Stimulated activated CD8-positive, alpha-beta memory T cell treated with anti-CD3 and anti-CD28 coated beads, Interleukin-4, amount 100 ng/mL, for 24 hours (primary cell): Measurements from ENCODE around the gene TPM2.

Experiments
- DNase-seq: peaks from one replicate; pipeline ENCODE4 v3.0.0-alpha.2; 2020; ENCODE audit warnings: low read depth

Gene TPM2

GRCh38 chr9:35696520-35697215 lies 6.9 kb upstream of the TPM2 start:
- peak; percentile 25 for DNase-seq

DNA sequence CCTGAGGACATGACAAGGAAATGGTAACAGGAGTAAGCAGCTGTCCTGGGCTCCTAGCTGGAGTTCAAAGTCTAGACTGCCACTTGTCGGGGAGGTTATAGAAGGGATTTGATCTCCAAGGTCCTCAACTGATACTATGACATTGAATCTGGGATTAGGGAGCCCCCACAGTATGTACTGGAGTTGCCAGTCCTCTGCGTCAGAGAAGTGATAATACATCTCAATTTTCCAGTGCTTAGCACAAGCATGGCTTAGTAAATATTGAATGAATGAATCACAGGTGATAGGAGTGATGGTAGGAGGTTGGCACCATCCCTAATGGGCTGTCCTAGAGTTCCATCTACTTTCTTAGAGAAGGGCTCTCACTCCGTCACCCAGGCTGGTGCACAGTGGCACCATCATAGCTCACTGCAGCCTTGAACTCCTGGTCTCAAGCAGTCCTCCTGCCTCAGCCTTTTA lies 6.2 kb upstream of the TPM2 start:
- no peak for DNase-seq

- DNase-seq: no peak
These were observed 2.1 kb upstream of the TPM2 start for GRCh38 chr9:35691757-35692301.

DNA sequence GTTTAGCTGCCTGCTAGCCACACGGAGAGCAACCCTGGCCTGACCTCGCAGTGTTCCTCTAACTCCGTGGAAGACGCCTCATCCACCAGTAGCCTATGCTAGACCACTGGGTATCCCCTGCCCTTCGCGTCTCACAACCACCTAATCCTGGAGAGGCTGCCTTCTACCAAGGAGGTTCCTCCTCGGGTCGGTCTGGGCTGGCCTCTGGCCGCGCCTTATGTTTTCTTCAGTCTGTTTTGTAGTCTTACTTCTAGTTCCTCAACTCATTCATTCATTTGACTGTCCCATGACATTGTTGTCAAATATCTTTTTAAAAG lies 1.6 kb upstream of the TPM2 start:
- DNase-seq: no peak

DNA sequence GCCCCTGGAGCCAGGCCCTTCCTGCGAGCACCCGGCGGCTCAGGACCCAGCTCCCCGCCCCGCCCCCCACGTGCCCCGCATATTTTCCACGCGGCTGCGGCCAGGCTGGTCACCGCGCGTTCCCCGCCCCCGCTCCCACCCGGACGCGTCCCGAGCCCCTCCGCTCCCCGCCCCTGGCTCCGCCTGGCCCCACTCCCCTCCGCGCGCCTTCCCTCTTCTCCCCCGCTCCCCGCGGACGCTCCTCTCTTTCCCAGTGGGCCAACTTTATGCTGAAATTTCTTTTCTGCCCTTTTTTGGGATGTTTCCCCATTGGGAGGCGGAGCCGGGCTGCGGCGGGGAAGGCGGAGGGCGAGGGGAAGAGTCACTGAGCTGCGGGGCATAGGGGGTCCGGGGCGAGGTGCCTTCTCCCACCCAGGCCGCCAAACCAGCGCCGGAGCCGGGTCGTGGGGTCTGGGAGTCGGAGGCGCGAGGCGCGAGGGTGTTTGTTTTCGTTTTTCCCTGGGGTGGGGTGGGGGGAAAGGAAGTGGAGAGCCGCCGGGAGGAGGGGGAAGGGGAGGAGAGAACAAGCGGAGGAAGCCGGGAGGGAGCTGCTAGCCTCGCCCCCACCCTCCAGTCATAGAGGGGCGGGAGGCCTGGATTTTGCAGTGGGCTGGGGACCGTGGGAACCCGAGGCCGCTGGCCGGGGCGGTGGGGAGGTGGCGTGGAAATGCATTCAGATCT lies 1.0 kb upstream of the TPM2 start:
- DNase-seq: peak; percentile 14

DNA sequence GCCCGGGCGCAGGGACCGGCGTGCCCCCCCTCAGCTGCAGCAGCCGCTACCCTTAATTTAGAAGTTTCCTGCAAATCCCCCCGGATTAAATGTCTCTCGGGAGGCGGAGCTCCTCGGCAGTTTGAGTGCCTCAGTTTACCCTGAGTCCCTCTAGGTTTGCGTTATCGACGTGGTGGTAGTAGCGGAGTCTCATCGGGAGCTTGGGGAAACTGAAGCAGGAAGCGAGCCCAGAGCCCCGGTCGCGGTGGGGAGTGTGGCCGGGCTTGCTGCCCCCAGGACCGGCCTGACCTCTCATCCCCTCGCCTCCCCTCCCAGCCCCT lies 529 bp upstream of the TPM2 start:
- DNase-seq: no peak

DNA sequence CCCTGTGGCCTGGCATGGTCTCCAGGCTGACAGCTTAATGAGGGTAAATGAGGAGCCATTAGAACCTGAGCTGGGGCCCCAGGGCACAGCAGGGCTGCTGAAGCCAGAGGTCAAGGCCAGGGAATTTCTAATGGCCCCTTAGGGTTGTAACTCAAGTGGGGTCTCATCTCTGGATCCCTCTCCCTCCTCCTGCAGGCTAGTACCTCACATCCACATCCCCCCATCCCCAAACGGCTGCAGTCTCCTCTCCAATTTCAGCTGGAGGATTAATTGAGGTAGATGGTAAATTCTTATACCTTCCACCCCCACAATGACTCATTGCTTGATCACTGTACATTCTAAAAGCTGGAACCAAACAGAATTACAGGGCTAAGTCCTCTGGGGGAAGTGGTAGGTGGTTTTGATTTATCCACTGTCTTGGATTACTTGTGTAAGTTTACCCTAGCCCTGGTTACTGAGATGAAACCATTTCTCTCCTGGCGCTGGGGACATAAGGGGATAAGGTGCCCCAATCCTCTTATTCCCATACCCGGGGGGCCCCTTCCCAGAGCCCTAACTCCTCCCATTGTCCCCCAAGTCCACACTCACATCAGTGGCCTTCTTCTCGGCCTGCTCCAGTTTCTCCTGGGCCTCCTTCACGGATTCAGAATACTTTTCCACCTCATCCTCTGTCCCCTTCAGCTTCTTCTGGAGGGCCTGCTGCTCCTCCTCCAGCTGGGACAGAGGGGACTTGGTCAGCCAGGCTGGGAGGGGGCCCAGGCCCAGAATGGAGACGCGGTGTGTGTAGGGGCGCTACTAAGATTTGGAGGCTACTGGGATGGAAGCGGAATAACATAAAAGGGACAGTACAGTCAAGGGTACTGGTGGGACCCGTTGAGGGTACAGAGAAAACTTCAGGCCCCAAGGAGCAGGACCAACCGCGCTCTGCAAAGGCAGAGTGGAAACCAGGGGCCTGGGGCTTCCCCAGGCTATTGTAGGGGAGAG lies 875 bp downstream of the TPM2 start:
- no peak for DNase-seq

- DNase-seq: no peak
These were observed 1.7 kb downstream of the TPM2 start for GRCh38 chr9:35687972-35688557.

GRCh38 chr9:35687306-35687705 lies 2.4 kb downstream of the TPM2 start:
- DNase-seq: no peak

- DNase-seq: no peak
These were observed 3.2 kb downstream of the TPM2 start for GRCh38 chr9:35686222-35687203.

DNA sequence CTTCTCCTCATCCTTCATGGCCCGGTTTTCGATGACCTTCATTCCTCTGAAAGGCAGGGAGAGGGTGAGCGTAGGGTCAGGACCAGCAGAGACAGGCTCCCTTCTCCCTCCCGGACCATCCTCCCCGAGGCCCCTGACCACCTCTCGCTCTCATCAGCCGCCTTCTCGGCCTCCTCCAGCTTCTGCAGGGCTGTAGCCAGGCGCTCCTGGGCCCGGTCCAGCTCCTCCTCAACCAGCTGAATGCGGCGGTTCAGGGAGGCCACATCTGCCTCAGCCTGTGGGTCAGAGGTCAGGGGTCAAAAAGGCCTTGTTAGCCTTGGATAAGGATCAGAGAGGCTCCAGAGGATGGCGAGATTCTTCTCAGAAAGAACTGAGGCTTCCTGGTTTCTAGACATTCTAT lies 4.2 kb downstream of the TPM2 start:
- DNase-seq: no peak

- no peak for DNase-seq
These were observed 4.8 kb downstream of the TPM2 start for GRCh38 chr9:35684921-35685320.

GRCh38 chr9:35683323-35683722 lies 6.4 kb downstream of the TPM2 start:
- no peak for DNase-seq

GRCh38 chr9:35682520-35683315 lies 7.0 kb downstream of the TPM2 start:
- DNase-seq: no peak

- DNase-seq: no peak
These were observed 7.7 kb downstream of the TPM2 start for GRCh38 chr9:35682051-35682450.

DNA sequence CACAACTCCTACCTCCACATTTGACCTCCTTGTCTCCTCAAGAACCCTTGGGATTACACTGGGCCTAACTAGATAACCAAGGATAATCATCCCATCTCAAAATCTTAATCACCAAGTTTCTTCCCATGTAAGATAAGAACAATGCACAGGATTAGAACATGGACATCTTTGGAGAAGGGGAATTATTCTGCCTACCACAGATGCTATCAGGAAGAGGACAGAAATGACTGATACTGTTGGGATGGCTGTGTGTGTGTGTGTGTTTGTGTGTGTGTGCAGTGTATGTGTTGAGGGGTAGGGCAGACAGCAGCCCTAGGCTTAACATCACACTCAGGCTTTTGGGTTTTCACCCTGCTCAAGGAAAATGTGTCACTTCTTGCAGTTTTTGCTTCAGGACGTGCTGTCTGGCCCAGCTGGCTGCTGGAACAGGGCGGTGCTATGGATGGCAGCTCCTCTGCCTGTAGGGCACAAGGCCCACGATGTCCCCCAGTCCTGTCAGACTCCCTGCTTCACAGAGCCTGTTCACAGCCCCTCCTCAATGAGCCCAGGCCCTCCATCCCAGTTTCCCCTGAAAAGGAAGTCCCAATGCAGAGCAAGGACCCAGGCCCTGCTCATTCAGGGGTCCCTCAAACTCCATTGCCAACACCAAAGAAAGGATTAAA lies 8.3 kb downstream of the TPM2 start:
- no peak for DNase-seq

GRCh38 chr9:35680331-35681105 lies 9.2 kb downstream of the TPM2 start:
- DNase-seq: no peak

DNA sequence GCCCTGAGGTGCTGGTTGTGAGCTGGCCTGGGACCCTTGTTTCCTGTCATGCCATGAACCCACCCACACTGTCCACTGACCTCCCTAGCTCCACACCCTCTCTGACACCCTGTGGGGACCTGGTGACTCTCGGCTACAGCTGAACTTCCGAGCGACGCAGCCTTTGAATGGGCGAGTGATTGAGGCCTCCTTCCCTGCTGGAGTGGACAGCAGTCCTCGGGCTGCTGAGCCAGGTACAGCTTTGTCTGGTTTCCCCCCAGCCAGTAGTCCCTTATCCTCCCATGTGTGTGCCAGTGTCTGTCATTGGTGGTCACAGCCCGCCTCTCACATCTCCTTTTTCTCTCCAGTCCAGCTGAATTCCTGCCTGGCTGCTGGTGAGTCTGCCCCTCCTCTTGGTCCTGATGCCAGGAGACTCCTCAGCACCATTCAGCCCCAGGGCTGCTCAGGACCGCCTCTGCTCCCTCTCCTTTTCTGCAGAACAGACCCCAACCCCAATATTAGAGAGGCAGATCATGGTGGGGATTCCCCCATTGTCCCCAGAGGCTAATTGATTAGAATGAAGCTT lies 9.9 kb downstream of the TPM2 start:
- DNase-seq: no peak
